Raji (cell line): ENCODE measurements around the gene CD69.

Source experiments
- POLR2A ChIP-seq: IDR thresholded peaks from 2 replicates; pipeline ENCODE4 v1.6.1; 2011; ENCODE audit warnings: low read depth, low read length, control low read depth; ENCODE audit not compliant: insufficient read depth

Gene CD69

GRCh38 chr12:9757433-9758025 lies 3.2 kb downstream of the CD69 start:
- TF ChIP-seq POLR2A, result no peak

GRCh38 chr12:9756706-9757105 lies 4.0 kb downstream of the CD69 start:
- TF ChIP-seq POLR2A, result no peak

GRCh38 chr12:9756170-9756569 lies 4.5 kb downstream of the CD69 start:
- TF ChIP-seq POLR2A, result no peak

GRCh38 chr12:9755567-9755966 lies 5.1 kb downstream of the CD69 start:
- no peak for TF ChIP-seq POLR2A

GRCh38 chr12:9755035-9755434 lies 5.7 kb downstream of the CD69 start:
- no peak for TF ChIP-seq POLR2A

- no peak for TF ChIP-seq POLR2A
Measured at GRCh38 chr12:9754099-9754927, 6.4 kb downstream of the CD69 start.

- TF ChIP-seq POLR2A, result no peak
Measured at GRCh38 chr12:9753498-9753897, 7.2 kb downstream of the CD69 start.

- TF ChIP-seq POLR2A, result no peak
Measured at GRCh38 chr12:9753073-9753472, 7.6 kb downstream of the CD69 start.

GRCh38 chr12:9752145-9752933 lies 8.4 kb downstream of the CD69 start:
- TF ChIP-seq POLR2A, result no peak

GRCh38 chr12:9751204-9752144 lies 9.2 kb downstream of the CD69 start:
- TF ChIP-seq POLR2A, result no peak

GRCh38 chr12:9750276-9751203 lies 10.2 kb downstream of the CD69 start:
- no peak for TF ChIP-seq POLR2A

- TF ChIP-seq POLR2A, result no peak
Measured at GRCh38 chr12:9749640-9750039, 11.1 kb downstream of the CD69 start.

GRCh38 chr12:9745199-9745598 lies 15.5 kb downstream of the CD69 start:
- TF ChIP-seq POLR2A, result no peak

GRCh38 chr12:9742661-9743060 lies 18.0 kb downstream of the CD69 start:
- TF ChIP-seq POLR2A, result no peak
